Muscle of leg (tissue), 16 donors: ENCODE results near the gene ALG5. TPM values are rescaled to one million over a fixed set of nuclear protein-coding genes. Genes with fewer than 3 reads are reported as not detected.
A peak's percentile ranks its signal among the peaks of the same experiment; 100 is the strongest.

Experiments
- DNase-seq: peaks from one replicate; pipeline ENCODE4 v3.0.0; 2013
- H3K27ac ChIP-seq: one replicate; pipeline ENCODE4 v1.5.1; 2013; ENCODE audit warnings: mild to moderate bottlenecking, low read length, control low read depth
- H3K27me3 ChIP-seq: one replicate; pipeline ENCODE4 v1.6.1; 2013; ENCODE audit warnings: low read length; ENCODE audit not compliant: control insufficient read depth, insufficient read depth
- H3K36me3 ChIP-seq: one replicate; pipeline ENCODE4 v1.6.1; 2013; ENCODE audit warnings: low read length; ENCODE audit not compliant: control insufficient read depth, insufficient read depth
- H3K4me1 ChIP-seq: one replicate; pipeline ENCODE4 v1.6.1; 2013; ENCODE audit warnings: low read length; ENCODE audit not compliant: control insufficient read depth, insufficient read depth
- H3K4me3 ChIP-seq: one replicate; pipeline ENCODE4 v1.5.1; 2013; ENCODE audit warnings: low read length, control low read depth
- H3K9me3 ChIP-seq: replicated peaks from 2 replicates; pipeline ENCODE4 v1.6.1; 2013; ENCODE audit warnings: low read depth, low read length; ENCODE audit not compliant: control insufficient read depth
- WGBS: methylation state at CpG from one replicate; pipeline ENCODE4 v1.1.5; 2013; ENCODE audit warnings: missing lambda C conversion rate; ENCODE audit not compliant: insufficient coverage; 5-methylcytosine and 5-hydroxymethylcytosine counted together
- long read RNA-seq, 11 donors: transcript quantifications; one replicate each; lab custom pipeline, GENCODE V29; 2026
- polyA plus RNA-seq, 8 donors: library from polyadenylated mRNA; unstranded; fragments of 120-200 nt; gene quantifications; one replicate each; pipeline versions ENCODE4 v1.2.1 to v1.2.3, GENCODE V29; 2013; ENCODE audit warnings: inconsistent platforms in 1 of 8, low replicate concordance in 1 of 8; ENCODE audit not compliant: insufficient read length in 8 of 8, insufficient read depth in 1 of 8
- total RNA-seq: library from RNA; stranded (reverse); fragments of 120-200 nt; gene quantifications from one replicate; pipeline ENCODE4 v1.2.4, GENCODE V29; 2013

ALG5 gene
- 21.3 TPM for total RNA-seq
- 10 to 100 TPM; 17.9 to 27.0 (median 20.2) TPM for polyA plus RNA-seq
- long read RNA-seq, donor 1, partial matches to known transcripts: 6 of 9 reads
- long read RNA-seq, donor 1, other reads (novel, unspliced or antisense): 0 of 9 reads
- long read RNA-seq, donor 2: 0 reads
- long read RNA-seq, donor 3, transcript ALG5-201 (10 exons, 1,154 nt): major isoform, 6 of 6 reads
- long read RNA-seq, donor 3, partial matches to known transcripts: 0 of 6 reads
- long read RNA-seq, donor 3, other reads (novel, unspliced or antisense): 0 of 6 reads
- long read RNA-seq, donor 4, partial matches to known transcripts: 6 of 17 reads
- long read RNA-seq, donor 4, other reads (novel, unspliced or antisense): 8 of 17 reads
- long read RNA-seq, donor 5, transcript ALG5-201 (10 exons, 1,154 nt): major isoform, 11 of 12 reads
- long read RNA-seq, donor 5, partial matches to known transcripts: 0 of 12 reads
- long read RNA-seq, donor 5, other reads (novel, unspliced or antisense): 0 of 12 reads
- long read RNA-seq, donor 6, transcript ALG5-201 (10 exons, 1,154 nt): major isoform, 18 of 103 reads
- long read RNA-seq, donor 6, partial matches to known transcripts: 56 of 103 reads
- long read RNA-seq, donor 6, other reads (novel, unspliced or antisense): 28 of 103 reads
- long read RNA-seq, donor 7, transcript ALG5-201 (10 exons, 1,154 nt): major isoform, 13 of 14 reads
- long read RNA-seq, donor 7, partial matches to known transcripts: 0 of 14 reads
- long read RNA-seq, donor 7, other reads (novel, unspliced or antisense): 0 of 14 reads
- long read RNA-seq, donor 8, transcript ALG5-201 (10 exons, 1,154 nt): major isoform, 11 of 12 reads
- long read RNA-seq, donor 8, partial matches to known transcripts: 0 of 12 reads
- long read RNA-seq, donor 8, other reads (novel, unspliced or antisense): 0 of 12 reads
- long read RNA-seq, donor 9, transcript ALG5-201 (10 exons, 1,154 nt): major isoform, 8 of 8 reads
- long read RNA-seq, donor 9, partial matches to known transcripts: 0 of 8 reads
- long read RNA-seq, donor 9, other reads (novel, unspliced or antisense): 0 of 8 reads
- long read RNA-seq, donor 10, transcript ALG5-201 (10 exons, 1,154 nt): major isoform, 12 of 14 reads
- long read RNA-seq, donor 10, partial matches to known transcripts: 0 of 14 reads
- long read RNA-seq, donor 10, other reads (novel, unspliced or antisense): 0 of 14 reads
- long read RNA-seq, donor 11, transcript ALG5-201 (10 exons, 1,154 nt): major isoform, 16 of 17 reads
- long read RNA-seq, donor 11, partial matches to known transcripts: 0 of 17 reads
- long read RNA-seq, donor 11, other reads (novel, unspliced or antisense): 0 of 17 reads

GRCh38 chr13:36999054-36999714 lies at the start of gene ALG5:
Gene ALG5, minus strand, starts transcription at chr13:36999340. Its CDS starts 40 bp downstream, at chr13:36999300.
- Histone ChIP-seq H3K36me3 (peaks cover 9% of the 10 kb centered on the region), H3K9me3 (no peaks in the 10 kb centered on the region), H3K4me3 (peak within 1 kb of the TSS; percentile 95), H3K4me1 (peaks cover 10% of the 10 kb centered on the region), H3K27me3 (no peaks in the 10 kb centered on the region), H3K27ac (peak within 1 kb of the TSS; percentile 100)
- DNase-seq: peak; percentile 96
- 0% methylated on average over 46 of the region's 52 CpGs for WGBS

- no peak overlapping the region for H3K4me3 ChIP-seq
- no peaks in the 10 kb centered on the region for H3K27me3 ChIP-seq
- DNase-seq: no peak
- WGBS: no CpG with 5 or more reads among the region's 3 CpGs
- no peak overlapping the region for H3K27ac ChIP-seq
- peaks cover 13% of the 10 kb centered on the region for H3K36me3 ChIP-seq
- H3K9me3 ChIP-seq: no peaks in the 10 kb centered on the region
- H3K4me1 ChIP-seq: no peaks in the 10 kb centered on the region
Observed at GRCh38 chr13:37047846-37048245, 48.7 kb upstream of the ALG5 start.

- no peaks in the 10 kb centered on the region for H3K27me3 ChIP-seq
- H3K4me1 ChIP-seq: no peaks in the 10 kb centered on the region
- no peak overlapping the region for H3K4me3 ChIP-seq
- no peak overlapping the region for H3K27ac ChIP-seq
- peaks cover 21% of the 10 kb centered on the region for H3K36me3 ChIP-seq
- no peaks in the 10 kb centered on the region for H3K9me3 ChIP-seq
- no CpG with 5 or more reads among the region's 2 CpGs for WGBS
- no peak for DNase-seq
Observed at GRCh38 chr13:37047032-37047431, 47.9 kb upstream of the ALG5 start.

GRCh38 chr13:37046062-37046461 lies 46.9 kb upstream of the ALG5 start:
- no CpG with 5 or more reads among the region's 1 CpG for WGBS
- Histone ChIP-seq H3K27ac (no peak overlapping the region), H3K4me3 (no peak overlapping the region), H3K4me1 (no peaks in the 10 kb centered on the region), H3K9me3 (no peaks in the 10 kb centered on the region), H3K27me3 (no peaks in the 10 kb centered on the region), H3K36me3 (peaks cover 24% of the 10 kb centered on the region)
- DNase-seq: no peak

GRCh38 chr13:37040789-37041188 lies 41.6 kb upstream of the ALG5 start:
- no peaks in the 10 kb centered on the region for H3K4me1 ChIP-seq
- H3K27me3 ChIP-seq: no peaks in the 10 kb centered on the region
- DNase-seq: no peak
- no peaks in the 10 kb centered on the region for H3K9me3 ChIP-seq
- peaks cover 45% of the 10 kb centered on the region for H3K36me3 ChIP-seq
- H3K4me3 ChIP-seq: no peak overlapping the region
- H3K27ac ChIP-seq: no peak overlapping the region

GRCh38 chr13:37039896-37040295 lies 40.8 kb upstream of the ALG5 start:
- Histone ChIP-seq H3K9me3 (no peaks in the 10 kb centered on the region), H3K27ac (no peak overlapping the region), H3K36me3 (peaks cover 53% of the 10 kb centered on the region), H3K4me3 (no peak overlapping the region), H3K4me1 (no peaks in the 10 kb centered on the region), H3K27me3 (no peaks in the 10 kb centered on the region)
- no peak for DNase-seq

- Histone ChIP-seq H3K9me3 (no peaks in the 10 kb centered on the region), H3K4me1 (no peaks in the 10 kb centered on the region), H3K36me3 (peaks cover 55% of the 10 kb centered on the region), H3K27ac (no peak overlapping the region), H3K27me3 (no peaks in the 10 kb centered on the region), H3K4me3 (no peak overlapping the region)
- no peak for DNase-seq
- WGBS: no CpG with 5 or more reads among the region's 3 CpGs
Observed at GRCh38 chr13:37037241-37037640, 38.1 kb upstream of the ALG5 start.

- H3K9me3 ChIP-seq: no peaks in the 10 kb centered on the region
- DNase-seq: no peak
- H3K27me3 ChIP-seq: no peaks in the 10 kb centered on the region
Observed at GRCh38 chr13:37029617-37030016, 30.5 kb upstream of the ALG5 start.

GRCh38 chr13:37027639-37028038 lies 28.5 kb upstream of the ALG5 start:
- Histone ChIP-seq H3K9me3 (no peaks in the 10 kb centered on the region), H3K36me3 (peaks cover 27% of the 10 kb centered on the region), H3K27me3 (no peaks in the 10 kb centered on the region), H3K27ac (no peak overlapping the region), H3K4me1 (no peaks in the 10 kb centered on the region), H3K4me3 (no peak overlapping the region)
- WGBS: no CpG with 5 or more reads among the region's 2 CpGs
- no peak for DNase-seq

More at GRCh38 chr13:37029617-37030016, 30.5 kb upstream of the ALG5 start:
- no CpG with 5 or more reads among the region's 4 CpGs for WGBS
- no peaks in the 10 kb centered on the region for H3K4me1 ChIP-seq
- H3K36me3 ChIP-seq: peaks cover 34% of the 10 kb centered on the region
- H3K27ac ChIP-seq: no peak overlapping the region
- no peak overlapping the region for H3K4me3 ChIP-seq
